Bronchial epithelial cell (primary cell): ENCODE measurements around the gene MAP1LC3C. TPM values are rescaled to one million over a fixed set of nuclear protein-coding genes. Genes with fewer than 3 reads are reported as not detected.
"Not testable (repeated sequence)": the region's sequence is repeated elsewhere in the genome, so short reads cannot be mapped to it uniquely, and the experiment has no call there.

Experiments
- DNase-seq: peaks from one replicate; pipeline ENCODE4 v3.0.0-alpha.2; 2010; ENCODE audit warnings: low read depth
- FAIRE-seq: peaks from 2 replicates; lab custom pipeline; 2011; peaks lifted over from hg19 to GRCh38; lab: Jason Lieb, UNC
- H3K27me3 ChIP-seq: 2 replicates; pipeline ENCODE4 v1.5.1; 2011; ENCODE audit warnings: low read length; ENCODE audit not compliant: control insufficient read depth, insufficient read depth
- H3K36me3 ChIP-seq: 2 replicates; pipeline ENCODE4 v1.5.1; 2011; ENCODE audit warnings: low read length; ENCODE audit not compliant: control insufficient read depth, insufficient read depth
- H3K4me3 ChIP-seq: 2 replicates; pipeline ENCODE4 v1.5.1; 2011; ENCODE audit warnings: mild to moderate bottlenecking, low read depth, low read length, control low read depth
- CTCF ChIP-seq: IDR thresholded peaks from 2 replicates; pipeline ENCODE4 v1.5.1; 2011; ENCODE audit warnings: mild to moderate bottlenecking, moderate library complexity, low read length, control low read depth, inconsistent platforms; ENCODE audit not compliant: insufficient read depth, severe bottlenecking
- total RNA-seq: library from RNA; depleted of rRNA; stranded (reverse); fragments of >200 nt; gene quantifications from 2 replicates; pipeline ENCODE4 v1.2.1, GENCODE V29; 2014

MAP1LC3C gene
- total RNA-seq, 1 donor from 2014 or later, result not detected

DNA sequence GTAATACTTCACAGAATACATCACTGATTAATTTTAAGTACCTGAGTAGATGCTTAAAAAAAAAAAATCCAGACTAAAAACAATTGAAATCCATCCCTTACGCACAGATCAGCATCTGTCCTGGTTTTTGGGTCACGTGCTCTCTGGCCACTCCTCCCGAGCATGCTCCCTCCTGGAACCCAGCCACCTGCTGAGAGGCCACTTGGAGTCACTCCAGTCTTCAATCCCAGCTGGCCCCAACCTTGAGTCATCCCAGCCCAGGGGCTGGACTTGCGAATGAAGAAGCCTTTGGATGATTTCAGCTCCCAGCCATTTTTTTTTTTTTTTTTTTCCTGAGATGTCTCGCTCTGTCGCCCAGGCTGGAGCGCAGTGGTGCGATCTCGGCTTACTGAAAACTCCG lies 8.9 kb downstream of the MAP1LC3C start:
- no peak for FAIRE-seq
- no peak for DNase-seq

GRCh38 chr1:241988389-241988930 lies 10.4 kb downstream of the MAP1LC3C start:
- H3K4me3 ChIP-seq, FAIRE-seq, H3K27me3 ChIP-seq, DNase-seq, H3K36me3 ChIP-seq: not testable (repeated sequence)

More for the DNA sequence above, 8.9 kb downstream of the MAP1LC3C start:
- Histone ChIP-seq H3K36me3 (no peaks in the 10 kb centered on the region), H3K27me3 (no peaks in the 10 kb centered on the region), H3K4me3 (no peak overlapping the region)
- no peak for TF ChIP-seq CTCF

DNA sequence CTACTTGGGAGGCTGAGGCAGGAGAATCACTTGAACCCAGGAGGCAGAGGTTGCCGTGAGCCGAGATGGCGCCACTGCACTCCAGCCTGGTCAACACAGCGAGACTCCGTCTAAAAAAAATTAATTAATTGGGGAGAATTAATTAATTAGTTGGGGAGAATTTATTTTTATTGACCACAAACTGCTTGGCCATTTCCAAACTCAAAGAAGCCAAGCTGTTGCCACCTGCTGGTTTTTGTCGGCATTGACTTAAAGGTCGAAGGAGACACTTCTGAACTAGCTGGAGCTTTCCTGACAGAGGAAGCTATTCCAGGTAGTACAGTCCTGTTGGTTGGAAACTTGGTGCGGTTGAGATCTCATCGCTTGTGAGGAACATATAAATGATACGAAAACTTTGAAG lies 13.1 kb downstream of the MAP1LC3C start:
- TF ChIP-seq CTCF, result peak; percentile 17
- H3K36me3 ChIP-seq, result no peaks in the 10 kb centered on the region
- FAIRE-seq (no peak), DNase-seq (peak; percentile 18)
- H3K4me3 ChIP-seq, result no peak overlapping the region
- no peaks in the 10 kb centered on the region for H3K27me3 ChIP-seq

- Histone ChIP-seq H3K27me3 (no peaks in the 10 kb centered on the region), H3K4me3 (no peak overlapping the region), H3K36me3 (no peaks in the 10 kb centered on the region)
- no peak for FAIRE-seq
- TF ChIP-seq CTCF, result no peak
- DNase-seq, result no peak
Observed at GRCh38 chr1:241979926-241980325, 19.0 kb downstream of the MAP1LC3C start.

DNA sequence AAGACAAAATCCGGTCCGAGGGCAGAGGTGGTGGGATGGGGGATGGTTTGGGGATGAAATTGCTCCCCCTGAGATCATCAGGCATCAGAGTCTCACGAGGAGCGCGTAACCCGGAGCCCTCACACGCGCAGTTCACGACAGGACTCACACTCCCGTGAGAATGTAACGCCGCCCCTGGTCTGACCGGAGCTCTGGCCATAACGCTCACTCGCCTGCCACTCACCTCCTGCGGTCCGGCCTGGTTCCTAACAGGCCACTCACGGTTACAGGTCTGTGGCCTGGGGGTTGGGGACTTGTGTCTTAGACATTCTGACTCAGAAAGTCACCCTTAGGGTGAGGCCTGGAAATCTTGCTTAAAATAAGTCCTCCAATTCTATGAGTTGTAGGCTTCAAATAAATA lies 19.8 kb downstream of the MAP1LC3C start:
- H3K27me3 ChIP-seq, result no peaks in the 10 kb centered on the region
- H3K36me3 ChIP-seq, result no peaks in the 10 kb centered on the region
- TF ChIP-seq CTCF, result no peak
- DNase-seq (no peak), FAIRE-seq (no peak)
- no peak overlapping the region for H3K4me3 ChIP-seq

DNA sequence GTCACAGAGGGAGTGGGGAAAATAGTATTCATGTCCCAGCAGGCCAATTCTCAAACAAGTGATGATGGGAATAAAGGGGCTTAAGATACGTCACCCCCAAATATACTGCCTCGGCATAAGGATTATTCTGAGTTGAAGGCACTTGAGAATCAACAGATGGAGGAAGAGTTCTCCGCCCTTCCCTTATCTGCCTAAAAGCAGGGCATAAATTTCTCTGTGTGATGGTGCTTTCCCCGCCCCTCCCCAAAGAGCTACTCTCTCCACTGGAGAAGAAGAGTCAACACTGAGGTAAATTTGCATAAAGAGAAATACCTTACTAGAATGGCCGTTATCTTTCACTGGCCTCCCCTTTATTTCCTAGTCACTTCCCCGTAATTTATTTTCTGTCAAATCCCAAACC lies 22.7 kb downstream of the MAP1LC3C start:
- Histone ChIP-seq H3K27me3 (no peaks in the 10 kb centered on the region), H3K36me3 (no peaks in the 10 kb centered on the region), H3K4me3 (no peak overlapping the region)
- no peak for DNase-seq
- FAIRE-seq, result no peak
- no peak for TF ChIP-seq CTCF
